ENCODE results near the gene SLC23A1.

SLC23A1 gene

DNA sequence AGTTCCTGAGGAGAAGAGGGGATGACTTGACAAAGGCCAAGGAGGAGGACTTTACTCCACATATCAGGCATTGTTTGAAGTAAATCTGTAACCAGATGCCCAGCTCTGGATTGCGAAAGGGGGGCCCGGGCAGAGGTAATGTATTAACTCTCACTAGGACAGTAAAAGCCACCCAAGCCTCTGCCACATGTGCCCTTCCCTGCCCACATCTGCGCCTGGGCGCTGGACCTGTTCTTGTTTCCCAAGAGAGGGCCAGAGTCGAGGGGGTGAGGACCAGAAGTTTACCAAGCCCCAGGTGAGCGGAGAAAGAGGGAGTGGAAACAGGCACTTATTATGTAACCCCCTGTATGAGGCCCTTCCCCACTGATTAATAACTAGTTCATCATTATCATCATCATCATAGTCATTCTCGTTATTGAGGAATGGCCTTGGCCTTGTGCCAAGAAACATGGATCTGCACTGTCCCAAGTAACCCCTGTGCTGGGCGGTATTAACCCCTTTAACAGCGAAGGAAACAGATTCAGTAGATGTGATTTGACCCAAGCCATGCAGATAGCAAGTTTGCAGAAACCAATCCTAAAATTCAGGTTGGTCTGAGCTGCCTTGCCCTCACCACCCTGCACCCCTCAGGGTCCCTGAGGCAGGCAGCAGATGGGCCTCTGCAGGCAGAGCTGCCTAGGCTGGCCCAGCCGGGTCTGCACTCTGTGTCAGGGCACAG lies at the start of gene SLC23A1:
TSS of gene SLC23A1 (minus strand) at position 23 of the 718 bp plus-strand sequence. CDS start 44 bp downstream, outside the sequence.
- H3K4me3 ChIP-seq (ENCODE audit: low read length in 2 of 2), result no peak within 1 kb of the TSS
- H3K9me3 ChIP-seq (ENCODE audit: control insufficient read depth in 2 of 2, low read length in 2 of 2), result no peaks in the 10 kb centered on the region
- H3K27me3 ChIP-seq (ENCODE audit: control insufficient read depth in 1 of 2, insufficient read depth in 2 of 2, low read length in 2 of 2), result no peaks in the 10 kb centered on the region
- H3K4me1 ChIP-seq (ENCODE audit: control insufficient read depth, insufficient read depth, low read length), result peaks cover 3% of the 10 kb centered on the region
- no peak within 1 kb of the TSS for H3K9ac ChIP-seq (ENCODE audit: low read length in 2 of 2)
- H3K36me3 ChIP-seq (ENCODE audit: control insufficient read depth in 2 of 2, insufficient read depth in 2 of 2, low read length in 2 of 2), result no peaks in the 10 kb centered on the region
- no peak within 1 kb of the TSS for H3K27ac ChIP-seq (ENCODE audit: low read length)

DNA sequence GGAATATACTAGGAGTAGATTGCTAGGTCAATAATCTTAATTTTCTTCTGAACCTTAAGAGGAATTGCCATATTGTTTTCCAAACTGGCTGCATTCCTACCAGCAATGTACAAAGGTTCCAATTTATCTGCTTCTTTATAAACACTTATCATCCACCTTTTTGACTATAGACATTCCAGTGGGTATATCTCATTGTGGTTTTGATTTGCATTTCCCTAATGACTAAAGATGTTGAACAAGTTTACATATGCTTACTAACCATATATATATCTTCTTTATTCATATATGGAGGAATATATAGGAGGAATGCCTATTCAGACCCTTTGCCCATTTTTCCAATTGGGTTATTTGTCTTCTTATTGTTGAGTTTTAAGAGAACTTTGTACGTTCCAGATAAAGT lies 48.6 kb upstream of the SLC23A1 start:
- Histone ChIP-seq H3K9me3 (ENCODE audit: control insufficient read depth in 2 of 2, low read length in 2 of 2) (no peaks in the 10 kb centered on the region), H3K36me3 (ENCODE audit: control insufficient read depth in 2 of 2, insufficient read depth in 2 of 2, low read length in 2 of 2) (peaks cover 12 to 16% of the 10 kb centered on the region in 2 donors), H3K27me3 (ENCODE audit: control insufficient read depth in 1 of 2, insufficient read depth in 2 of 2, low read length in 2 of 2) (no peaks in the 10 kb centered on the region), H3K4me1 (ENCODE audit: control insufficient read depth, insufficient read depth, low read length) (no peaks in the 10 kb centered on the region), H3K9ac (ENCODE audit: low read length in 2 of 2) (no peak overlapping the region), H3K4me3 (ENCODE audit: low read length in 2 of 2) (no peak overlapping the region), H3K27ac (ENCODE audit: low read length) (no peak overlapping the region)

DNA sequence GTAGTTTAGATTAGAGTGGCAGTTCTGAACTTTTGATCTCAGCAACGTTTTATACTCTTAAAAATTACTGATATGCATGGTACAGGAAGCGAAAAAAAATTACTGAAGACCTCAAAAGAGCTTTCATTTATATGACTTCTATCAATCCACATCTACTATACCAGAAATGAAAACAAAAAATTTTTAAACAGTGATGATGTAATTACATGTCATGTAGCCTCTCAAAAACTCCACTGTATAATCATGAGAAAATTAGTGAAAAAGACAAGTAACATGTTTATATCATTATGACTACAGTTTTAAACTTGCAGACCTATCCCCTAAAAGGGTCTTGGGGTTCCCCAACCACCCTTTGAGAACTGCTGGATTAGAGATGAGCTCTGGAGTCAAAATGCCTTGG lies 46.9 kb upstream of the SLC23A1 start:
- H3K27ac ChIP-seq (ENCODE audit: low read length), result no peak overlapping the region
- no peaks in the 10 kb centered on the region for H3K9me3 ChIP-seq (ENCODE audit: control insufficient read depth in 2 of 2, low read length in 2 of 2)
- H3K4me3 ChIP-seq (ENCODE audit: low read length in 2 of 2), result no peak overlapping the region
- no peaks in the 10 kb centered on the region for H3K4me1 ChIP-seq (ENCODE audit: control insufficient read depth, insufficient read depth, low read length)
- H3K27me3 ChIP-seq (ENCODE audit: control insufficient read depth in 1 of 2, insufficient read depth in 2 of 2, low read length in 2 of 2), result no peaks in the 10 kb centered on the region
- no peak overlapping the region for H3K9ac ChIP-seq (ENCODE audit: low read length in 2 of 2)
- H3K36me3 ChIP-seq (ENCODE audit: control insufficient read depth in 2 of 2, insufficient read depth in 2 of 2, low read length in 2 of 2), result peaks cover 18 to 22% of the 10 kb centered on the region in 2 donors

DNA sequence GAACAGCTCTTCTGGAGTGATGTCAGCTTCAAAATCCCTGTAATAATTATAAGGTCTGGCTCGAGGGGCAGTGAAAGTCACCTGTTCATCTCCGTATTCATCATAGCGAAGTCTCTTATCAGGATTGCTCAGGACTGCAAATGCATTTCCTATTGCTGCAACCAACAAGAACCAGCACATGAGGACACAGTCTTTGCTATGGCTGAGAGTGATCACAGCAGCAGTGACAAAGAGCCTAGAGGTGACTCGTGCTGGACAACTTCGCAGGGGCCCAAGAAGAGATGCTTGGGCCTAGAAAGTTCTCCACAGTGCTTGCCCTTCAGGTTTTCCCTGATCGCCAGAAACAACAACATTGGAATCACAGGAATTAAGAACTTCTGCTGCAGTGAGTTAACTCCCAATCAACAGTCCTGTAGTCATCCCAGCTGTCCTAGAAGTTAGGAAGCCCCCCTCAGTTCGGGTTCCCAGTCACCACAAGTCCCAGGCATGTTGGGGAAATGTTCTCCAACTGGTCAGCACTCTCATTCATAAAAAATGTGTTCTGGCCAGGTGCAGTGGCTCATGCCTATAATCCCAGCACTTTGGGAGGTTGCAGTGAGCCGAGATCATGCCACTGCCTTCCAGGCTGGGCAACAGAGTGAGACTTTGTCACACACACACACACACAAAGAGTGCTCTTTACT lies 43.2 kb upstream of the SLC23A1 start:
- Histone ChIP-seq H3K27me3 (ENCODE audit: control insufficient read depth in 1 of 2, insufficient read depth in 2 of 2, low read length in 2 of 2) (no peaks in the 10 kb centered on the region), H3K4me1 (ENCODE audit: control insufficient read depth, insufficient read depth, low read length) (no peaks in the 10 kb centered on the region), H3K27ac (ENCODE audit: low read length) (no peak overlapping the region), H3K9me3 (ENCODE audit: control insufficient read depth in 2 of 2, low read length in 2 of 2) (no peaks in the 10 kb centered on the region), H3K9ac (ENCODE audit: low read length in 2 of 2) (no peak overlapping the region), H3K36me3 (ENCODE audit: control insufficient read depth in 2 of 2, insufficient read depth in 2 of 2, low read length in 2 of 2) (peaks cover 19 to 22% of the 10 kb centered on the region in 2 donors), H3K4me3 (ENCODE audit: low read length in 2 of 2) (no peak overlapping the region)

DNA sequence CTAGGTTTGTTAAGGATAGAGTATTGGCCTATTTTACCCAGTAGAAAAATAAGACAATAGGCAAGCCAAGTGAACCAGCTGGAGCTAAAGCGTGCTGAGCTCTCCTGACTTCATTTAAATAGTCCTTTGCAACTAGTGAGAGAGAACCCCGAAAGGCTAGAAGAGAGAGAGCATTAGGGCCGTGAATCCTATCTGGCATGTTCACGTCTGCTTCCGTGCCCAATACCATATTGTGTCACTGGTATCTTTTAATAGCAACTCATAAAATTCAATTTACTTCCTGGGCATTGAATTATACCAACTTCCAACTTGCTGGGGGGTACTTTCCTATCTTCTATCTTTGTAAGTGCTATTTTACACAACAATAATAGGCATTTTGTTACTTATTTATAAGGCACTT lies 42.4 kb upstream of the SLC23A1 start:
- Histone ChIP-seq H3K27me3 (ENCODE audit: control insufficient read depth in 1 of 2, insufficient read depth in 2 of 2, low read length in 2 of 2) (no peaks in the 10 kb centered on the region), H3K36me3 (ENCODE audit: control insufficient read depth in 2 of 2, insufficient read depth in 2 of 2, low read length in 2 of 2) (peaks cover 17 to 22% of the 10 kb centered on the region in 2 donors), H3K4me3 (ENCODE audit: low read length in 2 of 2) (no peak overlapping the region), H3K9me3 (ENCODE audit: control insufficient read depth in 2 of 2, low read length in 2 of 2) (no peaks in the 10 kb centered on the region), H3K27ac (ENCODE audit: low read length) (no peak overlapping the region), H3K9ac (ENCODE audit: low read length in 2 of 2) (no peak overlapping the region), H3K4me1 (ENCODE audit: control insufficient read depth, insufficient read depth, low read length) (no peaks in the 10 kb centered on the region)

DNA sequence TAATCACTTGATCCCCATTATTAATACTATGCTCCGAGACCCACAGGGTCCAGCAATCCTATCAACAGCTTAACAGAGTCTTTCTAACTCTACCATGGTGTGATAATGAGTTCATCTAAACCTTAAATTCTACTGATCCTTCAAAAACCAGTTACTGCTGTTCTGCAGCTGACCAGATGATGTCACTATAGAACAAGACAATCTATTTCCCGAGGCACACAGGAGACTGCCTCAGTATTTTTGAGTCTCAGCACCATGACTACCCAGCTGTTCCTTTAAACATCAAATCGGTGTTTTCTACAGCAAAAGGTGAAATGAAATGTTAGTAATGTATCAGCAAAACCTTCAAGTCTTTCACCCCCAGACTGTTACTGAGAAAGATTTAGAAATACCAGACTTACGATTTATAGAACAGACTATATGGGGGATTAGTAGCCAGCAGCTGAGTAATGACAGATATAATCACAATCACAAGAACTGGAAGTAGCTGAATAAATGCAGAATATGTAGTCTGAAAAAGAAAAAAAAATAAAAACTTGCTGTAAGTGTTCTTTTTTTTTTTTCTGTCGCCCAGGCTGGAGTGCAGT lies 39.3 kb upstream of the SLC23A1 start:
- Histone ChIP-seq H3K4me3 (ENCODE audit: low read length in 2 of 2) (no peak overlapping the region), H3K27me3 (ENCODE audit: control insufficient read depth in 1 of 2, insufficient read depth in 2 of 2, low read length in 2 of 2) (no peaks in the 10 kb centered on the region), H3K27ac (ENCODE audit: low read length) (no peak overlapping the region), H3K36me3 (ENCODE audit: control insufficient read depth in 2 of 2, insufficient read depth in 2 of 2, low read length in 2 of 2) (peaks cover 25 to 33% of the 10 kb centered on the region in 2 donors), H3K9me3 (ENCODE audit: control insufficient read depth in 2 of 2, low read length in 2 of 2) (no peaks in the 10 kb centered on the region), H3K9ac (ENCODE audit: low read length in 2 of 2) (no peak overlapping the region), H3K4me1 (ENCODE audit: control insufficient read depth, insufficient read depth, low read length) (peaks cover 11% of the 10 kb centered on the region)

DNA sequence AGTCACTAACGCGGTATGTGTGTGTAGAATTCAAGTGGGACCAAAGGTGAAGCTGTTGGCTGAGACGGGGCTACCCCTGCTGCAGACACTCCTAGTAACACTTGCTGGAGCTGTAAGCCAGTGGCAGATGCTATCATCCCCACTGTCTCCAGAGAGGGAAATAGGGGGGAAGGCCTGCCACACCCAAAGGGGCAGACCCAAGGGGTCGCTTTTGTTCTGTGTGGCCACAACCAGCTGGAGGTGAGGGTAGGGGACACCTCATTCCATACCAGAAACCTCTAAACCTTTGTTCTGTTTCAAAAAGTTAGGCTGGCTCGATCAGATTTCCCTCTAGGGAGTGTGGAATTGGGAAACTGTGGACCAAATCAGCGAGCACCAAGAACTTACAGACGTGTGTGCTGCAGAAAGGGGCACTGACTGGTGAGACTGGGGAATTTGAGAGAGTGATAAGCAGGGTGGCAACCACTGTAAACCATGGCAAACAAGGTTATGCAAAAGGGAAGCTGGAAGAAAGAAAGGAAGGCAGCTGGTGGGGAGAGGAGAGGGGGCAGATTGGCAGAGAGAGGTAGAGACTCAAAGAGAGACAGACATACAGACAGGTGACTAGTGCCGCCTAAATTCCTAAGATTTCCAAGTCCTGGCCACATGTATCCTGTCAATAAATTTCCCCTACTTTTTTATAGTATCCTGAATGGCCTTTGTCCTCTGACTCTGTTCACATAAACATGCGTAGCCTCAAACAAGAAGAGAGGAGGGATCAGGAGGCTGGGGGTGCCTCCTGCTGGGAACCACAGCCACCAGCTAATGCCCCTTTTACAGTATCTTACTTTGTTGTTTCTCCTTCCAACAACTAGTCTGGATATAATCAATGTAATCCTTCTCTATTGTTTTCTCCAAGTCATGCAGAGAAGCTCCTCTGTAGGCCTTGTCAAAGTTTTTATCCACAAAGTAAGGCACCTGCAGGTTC lies 36.4 kb upstream of the SLC23A1 start:
- Histone ChIP-seq H3K36me3 (ENCODE audit: control insufficient read depth in 2 of 2, insufficient read depth in 2 of 2, low read length in 2 of 2) (peaks cover 19 to 22% of the 10 kb centered on the region in 2 donors), H3K27ac (ENCODE audit: low read length) (no peak overlapping the region)

DNA sequence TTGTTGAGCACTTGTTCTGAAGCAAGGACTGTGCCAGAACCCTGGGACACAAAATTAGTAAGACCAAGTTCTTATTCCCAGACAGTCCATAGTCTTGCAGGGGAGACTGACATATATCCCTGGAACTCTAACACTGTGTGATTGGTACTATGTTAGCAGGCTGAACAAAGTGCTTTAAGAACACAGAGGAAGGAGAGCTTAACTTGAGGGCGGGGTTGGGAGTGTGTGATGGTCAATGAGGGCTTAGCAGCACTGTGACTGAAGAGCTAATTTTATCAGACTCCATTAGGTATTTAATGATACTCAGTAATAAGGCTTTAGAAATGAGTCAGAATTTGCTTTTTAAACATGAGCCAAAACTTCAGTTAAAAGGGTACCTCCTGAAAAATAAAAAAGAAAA lies 35.7 kb upstream of the SLC23A1 start:
- H3K4me1 ChIP-seq (ENCODE audit: control insufficient read depth, insufficient read depth, low read length), result peaks cover 40% of the 10 kb centered on the region
- peaks cover 17 to 20% of the 10 kb centered on the region in 2 donors for H3K36me3 ChIP-seq (ENCODE audit: control insufficient read depth in 2 of 2, insufficient read depth in 2 of 2, low read length in 2 of 2)
- no peak overlapping the region for H3K27ac ChIP-seq (ENCODE audit: low read length)
- H3K27me3 ChIP-seq (ENCODE audit: control insufficient read depth in 1 of 2, insufficient read depth in 2 of 2, low read length in 2 of 2), result no peaks in the 10 kb centered on the region
- no peaks in the 10 kb centered on the region for H3K9me3 ChIP-seq (ENCODE audit: control insufficient read depth in 2 of 2, low read length in 2 of 2)
- no peak overlapping the region for H3K4me3 ChIP-seq (ENCODE audit: low read length in 2 of 2)
- no peak overlapping the region for H3K9ac ChIP-seq (ENCODE audit: low read length in 2 of 2)

More for the DNA sequence above, 36.4 kb upstream of the SLC23A1 start:
- no peak overlapping the region for H3K9ac ChIP-seq (ENCODE audit: low read length in 2 of 2)
- H3K9me3 ChIP-seq (ENCODE audit: control insufficient read depth in 2 of 2, low read length in 2 of 2), result no peaks in the 10 kb centered on the region
- no peaks in the 10 kb centered on the region for H3K27me3 ChIP-seq (ENCODE audit: control insufficient read depth in 1 of 2, insufficient read depth in 2 of 2, low read length in 2 of 2)
- H3K4me3 ChIP-seq (ENCODE audit: low read length in 2 of 2), result no peak overlapping the region
- peaks cover 35% of the 10 kb centered on the region for H3K4me1 ChIP-seq (ENCODE audit: control insufficient read depth, insufficient read depth, low read length)

DNA sequence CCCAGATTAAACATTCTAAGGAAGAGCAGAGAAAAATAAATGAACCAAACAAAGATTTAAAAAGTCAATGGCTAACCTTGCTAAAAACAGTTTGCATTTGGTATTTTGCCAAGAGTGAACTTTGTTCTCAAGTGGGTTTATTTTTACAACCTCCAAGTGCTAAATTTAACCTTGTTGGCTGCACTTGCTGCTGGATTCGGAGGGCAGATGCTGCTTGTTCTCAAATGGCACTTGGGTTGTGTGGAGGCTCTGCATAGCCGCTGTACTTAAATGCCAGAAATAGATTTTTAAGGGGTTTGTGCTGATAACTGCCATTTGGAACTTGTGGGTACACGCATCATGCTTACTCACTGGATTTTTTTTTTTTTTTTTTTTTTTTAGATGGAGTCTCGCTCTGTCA lies 34.1 kb upstream of the SLC23A1 start:
- Histone ChIP-seq H3K4me1 (ENCODE audit: control insufficient read depth, insufficient read depth, low read length) (peaks cover 44% of the 10 kb centered on the region), H3K27me3 (ENCODE audit: control insufficient read depth in 1 of 2, insufficient read depth in 2 of 2, low read length in 2 of 2) (no peaks in the 10 kb centered on the region), H3K4me3 (ENCODE audit: low read length in 2 of 2) (no peak overlapping the region), H3K9ac (ENCODE audit: low read length in 2 of 2) (no peak overlapping the region), H3K9me3 (ENCODE audit: control insufficient read depth in 2 of 2, low read length in 2 of 2) (no peaks in the 10 kb centered on the region), H3K36me3 (ENCODE audit: control insufficient read depth in 2 of 2, insufficient read depth in 2 of 2, low read length in 2 of 2) (peaks cover 16 to 22% of the 10 kb centered on the region in 2 donors), H3K27ac (ENCODE audit: low read length) (no peak overlapping the region)

DNA sequence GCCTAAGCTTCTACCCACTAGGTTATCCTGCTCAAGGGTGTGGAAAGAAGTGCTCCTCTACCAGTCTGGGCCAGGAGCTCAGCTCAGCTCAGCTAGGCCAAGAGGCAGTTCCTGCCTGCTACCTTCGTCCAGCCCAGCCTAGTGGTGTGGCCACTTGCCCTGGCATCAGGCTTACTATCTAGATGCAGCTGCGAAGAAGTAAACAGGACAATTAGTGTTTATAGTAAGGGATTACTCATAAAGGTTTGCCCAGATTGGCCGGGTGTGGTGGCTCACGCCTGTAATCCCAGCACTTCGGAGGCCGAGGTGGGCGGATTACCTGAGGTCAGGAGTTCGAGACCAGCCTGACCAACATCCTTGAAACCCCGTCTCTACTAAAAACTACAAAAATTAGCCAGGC lies 33.6 kb upstream of the SLC23A1 start:
- Histone ChIP-seq H3K36me3 (ENCODE audit: control insufficient read depth in 2 of 2, insufficient read depth in 2 of 2, low read length in 2 of 2) (peaks cover 16 to 22% of the 10 kb centered on the region in 2 donors), H3K9me3 (ENCODE audit: control insufficient read depth in 2 of 2, low read length in 2 of 2) (no peaks in the 10 kb centered on the region), H3K4me1 (ENCODE audit: control insufficient read depth, insufficient read depth, low read length) (peaks cover 44% of the 10 kb centered on the region), H3K27ac (ENCODE audit: low read length) (no peak overlapping the region), H3K27me3 (ENCODE audit: control insufficient read depth in 1 of 2, insufficient read depth in 2 of 2, low read length in 2 of 2) (no peaks in the 10 kb centered on the region), H3K9ac (ENCODE audit: low read length in 2 of 2) (no peak overlapping the region), H3K4me3 (ENCODE audit: low read length in 2 of 2) (peak overlapping the region in 1 of 2 donors; percentile 22)
